BJ (cell line): ENCODE data around the gene LPCAT1. TPM values are rescaled to one million over a fixed set of nuclear protein-coding genes. Genes with fewer than 3 reads are reported as not detected.
A peak's percentile ranks its signal among the peaks of the same experiment; 100 is the strongest.
"Not testable (repeated sequence)": the region's sequence is repeated elsewhere in the genome, so short reads cannot be mapped to it uniquely, and the experiment has no call there.

ENCODE experiments used
- CTCF ChIA-PET: fragments of 350-600 bp; formaldehyde crosslinking; extraction: SDS; loops from one replicate; lab custom pipeline; 2021; ENCODE audit warnings: antibody characterized with exemption, inconsistent platforms; lab: Yijun Ruan, JAX
- POLR2A ChIA-PET: fragments of 300-600 bp; sonication (Branson Sonifier 250); formaldehyde crosslinking; extraction: SDS; loops from one replicate; lab custom pipeline; 2021; ENCODE audit warnings: antibody characterized with exemption; lab: Charles Lee
- DNase-seq: peaks from one replicate; pipeline ENCODE4 v3.0.0-alpha.2; 2011; ENCODE audit warnings: low read depth
- H3K27me3 ChIP-seq: 2 replicates; pipeline ENCODE4 v1.6.0; 2011; ENCODE audit warnings: low read length; ENCODE audit not compliant: control insufficient read depth, insufficient read depth
- H3K36me3 ChIP-seq: 2 replicates; pipeline ENCODE4 v1.5.1; 2011; ENCODE audit warnings: low read length; ENCODE audit not compliant: control insufficient read depth, insufficient read depth
- H3K4me3 ChIP-seq: 2 replicates; pipeline ENCODE4 v1.5.1; 2011; ENCODE audit warnings: low read depth, mild to moderate bottlenecking, control low read depth, low read length
- polyA minus RNA-seq: library from RNA; depleted of rRNA, polyadenylated mRNA; stranded (reverse); fragments of >200 nt; gene quantifications from 2 replicates; pipeline ENCODE4 v1.2.3, GENCODE V29; 2011; rRNA and poly(A)+ RNA removed
- polyA plus RNA-seq: library from polyadenylated mRNA; depleted of rRNA; stranded (reverse); fragments of >200 nt; gene quantifications from 2 replicates; pipeline ENCODE4 v1.2.3, GENCODE V29; 2011; rRNA removed
- TF ChIP-seq, protein P1 (sequence below): IDR thresholded peaks from 2 replicates; pipeline ENCODE4 v1.5.1; 2011; ENCODE audit warnings: low read depth, mild to moderate bottlenecking, control low read depth, inconsistent platforms, low read length, moderate library complexity; ENCODE audit not compliant: insufficient read depth

LPCAT1 gene, protein sequence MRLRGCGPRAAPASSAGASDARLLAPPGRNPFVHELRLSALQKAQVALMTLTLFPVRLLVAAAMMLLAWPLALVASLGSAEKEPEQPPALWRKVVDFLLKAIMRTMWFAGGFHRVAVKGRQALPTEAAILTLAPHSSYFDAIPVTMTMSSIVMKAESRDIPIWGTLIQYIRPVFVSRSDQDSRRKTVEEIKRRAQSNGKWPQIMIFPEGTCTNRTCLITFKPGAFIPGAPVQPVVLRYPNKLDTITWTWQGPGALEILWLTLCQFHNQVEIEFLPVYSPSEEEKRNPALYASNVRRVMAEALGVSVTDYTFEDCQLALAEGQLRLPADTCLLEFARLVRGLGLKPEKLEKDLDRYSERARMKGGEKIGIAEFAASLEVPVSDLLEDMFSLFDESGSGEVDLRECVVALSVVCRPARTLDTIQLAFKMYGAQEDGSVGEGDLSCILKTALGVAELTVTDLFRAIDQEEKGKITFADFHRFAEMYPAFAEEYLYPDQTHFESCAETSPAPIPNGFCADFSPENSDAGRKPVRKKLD
- polyA plus RNA-seq, result 14.2 and 14.3 TPM in 2 replicates
- 8.7 and 13.3 TPM in 2 replicates for polyA minus RNA-seq

DNA sequence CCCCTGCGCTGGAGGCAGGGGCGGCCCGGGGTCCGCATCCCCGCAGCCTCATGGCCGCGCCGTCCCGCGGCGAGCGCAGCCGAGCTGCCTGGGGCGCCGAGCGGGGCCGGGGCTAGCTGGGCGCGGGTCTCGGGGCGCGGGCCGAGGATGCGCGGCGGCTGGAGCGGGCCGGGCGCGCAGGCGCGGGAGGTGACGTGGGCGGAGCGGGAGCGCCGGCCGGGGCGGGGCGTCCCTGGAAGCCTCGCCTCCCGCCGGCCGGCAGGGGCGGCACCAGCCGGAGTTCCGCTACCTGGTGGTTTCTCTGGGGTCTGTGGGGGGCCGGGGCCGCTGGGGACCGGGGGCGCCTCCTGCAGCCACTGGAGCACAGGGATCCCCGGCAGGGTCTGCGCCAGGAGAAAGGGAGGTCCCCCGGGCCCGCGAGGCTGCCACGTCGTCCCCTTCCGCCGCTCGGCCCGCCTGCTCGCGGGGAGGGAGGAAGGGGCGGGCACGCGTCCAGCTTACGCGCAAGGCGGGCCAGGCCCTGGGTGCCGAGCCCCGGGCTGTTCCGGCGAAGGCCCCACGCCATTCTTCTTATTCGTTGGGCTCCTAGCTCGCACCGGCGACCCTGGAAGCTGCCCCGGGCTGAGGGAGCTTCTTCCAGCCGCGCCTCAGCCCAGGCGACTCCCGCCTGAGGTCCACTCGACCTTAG lies at the start of gene LPCAT1:
Gene LPCAT1, minus strand, starts transcription at position 168 of the 688 bp plus-strand sequence. Its CDS starts 116 bp downstream, at position 52.
- ChIA-PET POLR2A (interaction anchor here (0.6 kb wide), 1 partner anchor 54 kb away, joined by 3 read pairs; no protein-coding TSS in a partner anchor), CTCF (interaction anchor here (1.2 to 1.4 kb wide), 2 partner anchors 11 to 121 kb away, joined by 4 read pairs; no protein-coding TSS in a partner anchor)
- Histone ChIP-seq H3K36me3 (peaks cover 9% of the 10 kb centered on the region), H3K4me3 (peak within 1 kb of the TSS; percentile 70), H3K27me3 (peaks cover 1% of the 10 kb centered on the region; the same call in 1 of the 2 replicates)
- TF ChIP-seq, protein P1, sequence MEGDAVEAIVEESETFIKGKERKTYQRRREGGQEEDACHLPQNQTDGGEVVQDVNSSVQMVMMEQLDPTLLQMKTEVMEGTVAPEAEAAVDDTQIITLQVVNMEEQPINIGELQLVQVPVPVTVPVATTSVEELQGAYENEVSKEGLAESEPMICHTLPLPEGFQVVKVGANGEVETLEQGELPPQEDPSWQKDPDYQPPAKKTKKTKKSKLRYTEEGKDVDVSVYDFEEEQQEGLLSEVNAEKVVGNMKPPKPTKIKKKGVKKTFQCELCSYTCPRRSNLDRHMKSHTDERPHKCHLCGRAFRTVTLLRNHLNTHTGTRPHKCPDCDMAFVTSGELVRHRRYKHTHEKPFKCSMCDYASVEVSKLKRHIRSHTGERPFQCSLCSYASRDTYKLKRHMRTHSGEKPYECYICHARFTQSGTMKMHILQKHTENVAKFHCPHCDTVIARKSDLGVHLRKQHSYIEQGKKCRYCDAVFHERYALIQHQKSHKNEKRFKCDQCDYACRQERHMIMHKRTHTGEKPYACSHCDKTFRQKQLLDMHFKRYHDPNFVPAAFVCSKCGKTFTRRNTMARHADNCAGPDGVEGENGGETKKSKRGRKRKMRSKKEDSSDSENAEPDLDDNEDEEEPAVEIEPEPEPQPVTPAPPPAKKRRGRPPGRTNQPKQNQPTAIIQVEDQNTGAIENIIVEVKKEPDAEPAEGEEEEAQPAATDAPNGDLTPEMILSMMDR, result no peak
- DNase-seq, result no peak

DNA sequence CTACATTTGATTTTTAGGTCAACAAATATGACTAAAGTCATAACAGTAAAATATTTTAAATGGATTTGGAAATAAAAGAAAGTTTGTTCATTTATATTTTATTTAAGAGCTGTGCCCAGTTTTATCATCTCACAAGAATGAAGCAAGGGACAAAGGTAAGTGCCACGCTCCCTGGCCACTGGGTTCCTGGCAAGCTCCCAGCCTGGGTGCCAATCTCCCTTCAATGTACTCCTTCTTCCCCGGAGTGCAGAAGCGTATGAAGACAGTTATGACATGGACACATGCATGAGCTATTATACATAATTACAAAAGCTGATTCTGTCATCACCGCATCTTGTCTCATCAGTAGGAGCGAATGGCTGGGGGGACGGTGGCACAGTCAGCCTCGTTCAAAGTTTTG lies 48.1 kb upstream of the LPCAT1 start:
- H3K4me3 ChIP-seq, H3K36me3 ChIP-seq, DNase-seq, POLR2A ChIA-PET, H3K27me3 ChIP-seq: not testable (repeated sequence)
- CTCF ChIA-PET, result interaction anchor here (0.7 kb wide), 1 partner anchor 17 kb away, joined by 3 read pairs; no protein-coding TSS in a partner anchor

DNA sequence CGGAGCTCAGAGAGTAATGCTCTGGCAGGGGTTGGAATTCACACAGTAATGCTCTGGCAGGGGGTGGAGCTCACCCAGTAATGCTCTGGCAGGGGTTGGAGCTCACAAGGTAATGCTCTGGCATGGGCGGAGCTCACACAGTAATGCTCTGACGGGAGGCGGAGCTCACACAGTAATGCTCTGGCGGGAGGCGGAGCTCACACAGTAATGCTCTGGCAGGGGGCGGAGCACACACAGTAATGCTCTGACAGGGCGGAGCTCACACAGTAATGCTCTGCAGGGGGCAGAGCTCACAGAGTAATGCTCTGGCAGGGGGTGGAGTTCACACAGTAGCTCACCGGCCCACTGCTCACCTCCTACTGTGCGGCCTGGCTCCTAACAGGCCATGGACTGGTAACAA lies 47.2 kb upstream of the LPCAT1 start:
- ChIA-PET POLR2A (no interaction called here), CTCF (interaction anchor here (0.6 to 0.9 kb wide), 2 partner anchors 23 to 82 kb away, joined by 3 to 5 read pairs; no protein-coding TSS in a partner anchor)
- DNase-seq, result no peak
- TF ChIP-seq, protein P1, result no peak
- Histone ChIP-seq H3K4me3 (no peak overlapping the region), H3K36me3 (no peaks in the 10 kb centered on the region), H3K27me3 (no peaks in the 10 kb centered on the region)

DNA sequence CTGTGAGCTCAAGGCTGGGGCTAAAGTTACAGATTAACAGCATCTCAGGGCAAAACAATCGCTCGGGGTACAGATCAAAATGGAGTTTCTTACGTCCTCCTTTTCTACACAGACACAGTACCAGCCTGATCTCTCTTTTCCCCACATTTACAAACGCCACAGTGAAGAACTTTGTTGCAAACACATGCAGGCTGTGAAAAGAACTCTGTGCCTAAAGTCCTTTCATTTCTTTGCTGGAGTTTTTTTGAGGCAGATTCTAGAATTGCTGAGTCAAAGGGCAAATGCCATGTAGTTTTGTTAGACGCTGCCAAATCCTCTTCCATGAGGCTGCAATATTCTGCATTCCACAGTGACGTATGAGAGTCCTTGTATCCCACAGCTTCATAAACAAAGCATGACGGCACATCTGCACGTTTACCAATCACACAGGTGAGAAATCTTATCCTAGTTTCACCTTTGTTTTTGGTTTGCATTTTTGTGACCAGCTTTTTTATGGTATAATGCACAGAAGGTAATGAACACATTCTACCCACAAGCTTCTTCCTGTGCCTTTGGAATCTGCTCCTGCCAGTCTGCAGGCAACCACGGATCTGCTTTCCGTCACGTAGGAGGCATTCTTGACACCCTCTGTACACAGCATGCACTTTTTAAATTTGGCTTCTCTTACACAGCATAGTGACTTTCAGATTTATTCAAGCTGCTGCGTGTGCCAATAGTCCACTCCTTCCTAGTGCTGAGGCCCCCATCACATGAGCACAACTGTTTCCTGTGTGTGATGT lies 44.6 kb upstream of the LPCAT1 start:
- Histone ChIP-seq H3K27me3 (no peaks in the 10 kb centered on the region), H3K36me3 (no peaks in the 10 kb centered on the region), H3K4me3 (no peak overlapping the region)
- ChIA-PET CTCF (interaction anchor here (0.7 to 1.0 kb wide), 3 partner anchors 9 to 26 kb away, joined by 3 read pairs; no protein-coding TSS in a partner anchor), POLR2A (no interaction called here)
- peak; percentile 63 for DNase-seq
- TF ChIP-seq, protein P1, result no peak

DNA sequence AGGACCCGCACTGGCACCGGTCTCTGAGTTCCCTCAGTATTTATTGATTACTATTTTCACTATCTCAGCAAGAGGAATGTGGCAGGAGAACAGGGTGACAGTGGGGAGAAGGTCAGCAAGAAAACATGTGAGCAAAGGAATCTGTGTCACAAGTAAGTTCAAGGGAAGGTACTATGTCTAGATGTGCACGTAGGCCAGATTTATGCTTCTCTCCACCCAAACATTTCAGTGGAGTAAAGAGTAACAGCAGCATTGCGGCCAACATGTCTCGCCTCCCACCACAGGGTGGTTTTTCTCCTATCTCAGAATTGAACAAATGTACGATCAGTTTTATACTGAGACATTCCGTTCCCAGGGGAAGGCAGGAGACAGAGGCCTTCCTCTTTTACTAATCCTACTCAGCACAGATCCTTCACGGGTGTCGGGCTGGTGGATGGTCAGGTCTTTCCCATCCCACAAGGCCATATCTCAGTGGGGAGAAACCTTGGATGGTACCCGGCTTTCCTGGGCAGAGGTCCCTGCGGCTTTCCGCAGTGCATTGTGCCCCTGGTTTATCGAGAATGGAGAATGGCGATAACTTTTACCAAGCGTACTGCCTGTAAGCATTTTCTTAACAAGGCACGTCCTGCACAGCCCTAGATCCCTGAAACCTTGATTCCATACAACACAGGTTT lies 43.9 kb upstream of the LPCAT1 start:
- POLR2A ChIA-PET, H3K36me3 ChIP-seq, H3K4me3 ChIP-seq, CTCF ChIA-PET, H3K27me3 ChIP-seq, DNase-seq: not testable (repeated sequence)
